HG02623 (cell line): ENCODE data around the gene PIAS4.

Experiments used
- ATAC-seq: cut with Tn5 transposase; IDR thresholded peaks from one replicate; pipeline ENCODE4 v1.9.1; 2021; ENCODE audit warnings: moderate library complexity; ENCODE audit not compliant: unreplicated experiment

The PIAS4 gene

GRCh38 chr19:4057931-4058692 lies 50.6 kb downstream of the PIAS4 start:
- no peak for ATAC-seq

DNA sequence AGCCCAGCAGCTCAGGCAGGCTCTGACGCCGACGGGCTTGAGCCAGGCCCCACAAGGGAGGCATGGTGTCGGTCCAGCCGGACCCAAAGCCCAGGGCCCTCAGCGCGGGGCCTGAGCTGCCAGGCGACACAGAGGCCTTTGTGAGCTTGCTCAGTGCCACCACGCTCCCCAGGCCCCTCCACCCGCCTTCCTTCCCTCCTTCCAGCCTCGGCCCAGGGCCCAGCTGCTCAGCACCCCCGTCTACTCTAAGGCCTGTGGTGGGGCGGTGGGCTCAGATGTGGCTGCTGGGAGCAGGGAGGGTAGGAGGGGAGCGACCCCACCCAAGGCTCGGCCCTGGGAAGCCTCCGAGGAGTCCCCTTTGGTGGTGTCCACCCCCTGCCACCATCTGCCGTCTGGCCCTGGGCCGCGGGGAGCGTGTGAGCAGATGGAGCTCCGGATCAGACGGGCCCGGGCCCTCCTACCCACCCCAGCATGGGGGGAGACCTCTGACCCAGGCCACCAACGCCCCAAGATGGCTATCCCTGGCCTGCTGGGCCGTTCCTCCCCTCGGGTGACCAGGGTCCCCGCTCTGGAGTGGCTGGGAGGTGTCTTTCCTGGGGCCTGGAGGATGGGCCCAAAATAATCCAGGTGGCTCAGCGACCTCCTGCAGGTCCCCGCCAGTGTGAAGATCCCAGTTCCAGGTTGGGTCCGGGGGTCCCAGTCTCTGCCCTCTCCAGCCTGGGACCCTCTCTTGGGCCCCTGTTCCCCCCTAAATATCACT lies 51.3 kb downstream of the PIAS4 start:
- ATAC-seq: no peak

DNA sequence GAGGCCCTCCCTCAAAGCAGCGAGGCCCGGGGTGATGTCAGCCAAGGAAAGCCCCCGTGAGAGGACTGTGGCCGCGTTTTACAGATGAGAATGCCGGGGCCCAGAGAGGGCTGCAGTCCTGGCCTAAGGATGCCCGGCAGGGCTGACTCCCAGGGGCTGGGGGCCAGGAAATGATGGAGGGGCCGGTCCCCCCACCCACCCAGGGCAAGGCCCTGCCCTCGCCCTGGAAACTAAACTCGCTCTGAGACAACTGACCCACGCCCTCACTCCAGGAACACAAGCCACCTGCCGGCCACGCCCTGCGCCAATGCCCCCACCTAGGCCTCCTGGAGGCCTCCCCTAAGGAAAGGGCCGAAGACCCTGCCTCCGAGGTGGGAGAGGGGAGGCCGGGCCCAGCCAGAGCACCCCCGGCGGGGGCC lies 51.9 kb downstream of the PIAS4 start:
- no peak for ATAC-seq

DNA sequence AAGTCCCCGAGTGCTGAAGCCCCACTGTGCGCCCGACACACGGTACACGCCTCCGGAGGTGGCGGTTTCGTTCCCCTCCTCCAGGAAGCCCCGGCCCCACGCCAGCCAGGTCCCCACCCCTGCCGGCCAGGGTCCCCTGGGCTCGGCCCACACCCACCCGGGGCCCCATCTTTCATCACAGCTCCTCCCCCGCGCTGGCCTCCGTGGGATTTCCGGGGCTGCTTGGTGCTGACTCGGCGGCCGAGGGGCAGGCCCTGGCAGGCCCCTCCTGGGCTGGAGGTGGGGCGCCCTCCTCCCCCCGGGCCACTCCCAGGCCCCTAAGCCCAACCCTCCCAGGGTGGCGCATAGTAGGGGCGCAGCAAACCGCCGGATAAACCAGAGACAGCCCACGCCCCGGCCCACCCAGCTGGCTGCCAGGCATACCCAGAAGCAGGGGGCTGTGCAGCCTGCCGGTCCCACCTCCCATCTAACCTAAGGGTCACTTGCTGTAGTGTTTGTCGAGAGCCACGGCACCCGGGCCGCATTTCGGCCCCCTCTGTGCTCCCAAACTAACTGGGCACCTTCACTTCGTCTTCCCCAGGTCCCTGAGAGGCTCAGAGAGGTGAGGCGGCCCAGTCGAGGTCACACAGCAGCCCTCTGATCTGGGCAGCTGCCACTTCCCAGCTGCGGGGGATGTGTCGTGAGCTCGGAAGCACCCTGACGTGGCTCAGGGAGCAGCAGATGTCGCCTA lies 52.5 kb downstream of the PIAS4 start:
- ATAC-seq: no peak

- no peak for ATAC-seq
Observed at GRCh38 chr19:4060621-4061177, 53.2 kb downstream of the PIAS4 start.

DNA sequence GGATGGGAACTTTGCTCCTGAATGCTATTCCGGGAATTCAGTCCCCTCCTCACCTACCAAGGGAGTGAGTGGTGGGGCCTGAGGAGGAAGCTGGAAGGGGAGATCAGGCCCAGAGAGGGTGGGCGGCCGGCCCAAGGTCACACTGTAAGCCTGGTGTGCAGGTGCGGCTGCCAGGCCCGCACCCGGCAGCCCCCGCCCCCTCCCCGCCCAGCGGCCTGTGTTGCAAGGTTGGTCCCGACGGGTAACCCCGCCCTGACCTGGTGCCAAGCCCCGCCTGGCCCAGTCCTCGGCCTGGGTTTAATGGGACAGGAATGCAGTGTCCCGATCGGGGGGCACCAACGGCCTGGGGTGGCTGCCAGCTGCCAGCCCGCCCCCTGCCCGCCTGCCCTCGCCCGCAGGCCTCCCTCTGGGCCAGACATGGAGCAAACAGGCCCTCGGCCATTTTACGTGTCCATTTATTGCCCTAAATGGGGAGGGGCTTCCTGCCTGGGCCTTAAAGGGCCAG lies 53.7 kb downstream of the PIAS4 start:
- ATAC-seq: no peak

- ATAC-seq: no peak
Observed at GRCh38 chr19:4061683-4062418, 54.3 kb downstream of the PIAS4 start.

GRCh38 chr19:4062419-4063368 lies 55.2 kb downstream of the PIAS4 start:
- ATAC-seq: no peak

- no peak for ATAC-seq
Observed at GRCh38 chr19:4063369-4064148, 56.0 kb downstream of the PIAS4 start.

DNA sequence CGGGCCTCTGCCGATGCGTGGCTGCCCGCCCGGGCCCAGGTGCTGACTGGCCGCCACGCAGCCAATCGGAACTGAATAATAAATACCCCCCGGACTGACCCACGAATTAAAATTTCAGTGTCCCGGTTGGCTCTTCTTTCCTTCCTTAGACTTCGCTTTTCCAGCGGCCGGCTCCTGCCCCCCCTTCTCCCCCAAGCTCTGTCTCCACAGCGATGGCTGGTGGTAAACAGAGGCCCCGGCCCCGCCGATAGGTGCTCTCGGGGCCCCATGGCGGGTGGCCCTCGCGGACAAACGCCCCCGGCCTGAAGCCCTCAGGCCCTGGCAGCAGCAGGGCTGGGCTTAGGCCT lies 56.6 kb downstream of the PIAS4 start:
- no peak for ATAC-seq

- peak; percentile 1 for ATAC-seq
Observed at GRCh38 chr19:4064496-4065260, 57.1 kb downstream of the PIAS4 start.

- ATAC-seq: peak; percentile 71
Observed at GRCh38 chr19:4065430-4066175, 58.1 kb downstream of the PIAS4 start.

DNA sequence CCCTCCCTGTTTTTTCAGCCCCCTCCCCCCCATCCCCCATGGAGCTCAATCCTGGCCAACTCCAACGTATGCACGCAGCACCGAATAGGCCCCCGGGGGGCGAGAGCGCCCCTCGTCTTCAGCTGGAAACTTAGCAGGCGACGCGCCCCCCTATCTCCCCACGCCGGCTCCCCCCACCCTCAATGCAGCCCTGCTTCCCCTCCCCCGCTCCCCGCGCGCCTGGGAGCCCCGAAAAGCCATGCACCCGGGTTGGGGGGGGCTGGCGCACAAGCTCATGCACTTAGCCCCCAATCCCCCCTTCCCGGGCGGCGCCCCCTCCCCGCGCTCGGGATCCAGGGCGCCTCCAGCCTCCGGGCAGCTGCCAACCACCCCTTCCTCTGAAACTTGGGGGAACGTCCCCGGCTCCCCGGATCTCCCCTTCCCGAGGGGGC lies 58.7 kb downstream of the PIAS4 start:
- ATAC-seq: no peak

DNA sequence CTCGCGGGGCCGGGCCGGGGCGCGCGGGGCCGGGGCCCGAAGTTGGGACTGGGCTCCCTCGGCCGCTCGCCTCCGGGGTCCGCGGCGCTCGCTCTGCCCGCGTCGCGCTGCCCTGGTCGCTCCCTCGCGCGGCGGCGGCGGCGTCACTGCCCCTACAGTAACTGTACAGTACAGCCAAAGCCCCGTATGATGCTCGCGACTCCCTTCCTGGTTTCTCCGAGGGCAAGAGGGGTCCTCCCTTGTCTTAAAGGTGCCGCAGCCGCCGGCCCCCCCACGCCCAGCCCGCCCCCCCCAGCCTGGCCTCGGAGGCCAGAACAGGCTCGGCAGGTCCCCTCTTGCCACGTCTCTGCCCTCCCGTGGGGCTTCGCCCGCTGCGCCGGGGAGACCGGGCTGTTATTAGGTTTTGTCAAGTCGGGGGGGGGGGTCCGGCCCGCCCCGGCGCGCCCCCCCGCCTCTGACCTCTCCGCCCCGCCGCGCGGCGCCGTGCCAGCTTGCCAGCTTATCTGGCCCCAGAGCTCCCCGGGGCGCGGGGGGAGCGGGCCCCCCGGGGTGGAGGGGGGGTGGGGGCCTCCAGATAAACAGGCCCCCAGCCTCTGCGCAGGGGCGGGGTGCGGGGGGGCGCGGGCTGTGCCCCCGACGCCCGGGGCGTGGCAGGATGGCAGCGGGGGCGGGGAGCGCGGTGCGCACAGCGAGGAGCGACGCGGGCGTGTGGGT lies 59.3 kb downstream of the PIAS4 start, which contains the start of gene ZBTB7A:
TSS of gene ZBTB7A (minus strand) at position 218 of the 714 bp plus-strand sequence. CDS start 11,667 bp downstream, outside the sequence.
- no peak for ATAC-seq

GRCh38 chr19:4067396-4068046 lies 60.0 kb downstream of the PIAS4 start:
- ATAC-seq: no peak
